ENCODE measurements around the gene ERCC6L.

GRCh38 chrX:72182924-72183323 lies 55.9 kb downstream of the ERCC6L start:
- TF ChIP-seq CTCF (conservative IDR thresholded peaks at IDR 0.05; ENCODE audit: low read depth, low read length) (no peak), EZH2phosphoT487 (IDR thresholded peaks at IDR 0.05; ENCODE audit: borderline replicate concordance, low read length) (no peak), EZH2 (IDR thresholded peaks at IDR 0.05; ENCODE audit: low read length, unreplicated experiment) (no peak)

Measured in PC-3 (cell line).